MG63 (cell line): ENCODE measurements around the gene SELENOM. TPM values are rescaled to one million over a fixed set of nuclear protein-coding genes. Genes with fewer than 3 reads are reported as not detected.

Experiments
- DNase-seq: peaks from one replicate; pipeline ENCODE4 v3.0.0-alpha.2; 2020
- H3K27me3 ChIP-seq: fragments of 250-450 bp; sonication (Bioruptor Pico); 2 replicates; pipeline ENCODE4 v1.5.1; 2020; ENCODE audit warnings: mild to moderate bottlenecking, moderate library complexity
- H3K36me3 ChIP-seq: fragments of 250-450 bp; sonication (Bioruptor Pico); 2 replicates; pipeline ENCODE4 v1.5.1; 2020; ENCODE audit warnings: mild to moderate bottlenecking, moderate library complexity
- H3K4me3 ChIP-seq: fragments of 250-450 bp; sonication (Bioruptor Pico); 2 replicates; pipeline ENCODE4 v1.5.1; 2020; ENCODE audit warnings: mild to moderate bottlenecking, moderate library complexity
- H3K9me3 ChIP-seq: fragments of 250-450 bp; sonication (Bioruptor Pico); 2 replicates; pipeline ENCODE4 v1.5.1; 2020; ENCODE audit warnings: mild to moderate bottlenecking, moderate library complexity
- total RNA-seq: library from RNA; depleted of rRNA; stranded (reverse); fragments of >200 nt; shearing (Covaris generic); gene quantifications from 2 replicates; pipeline ENCODE4 v1.2.3, GENCODE V29; 2014; ENCODE audit warnings: low replicate concordance

Gene SELENOM
- total RNA-seq, 1 experiment from 2014 or later, result 98.8 TPM

DNA sequence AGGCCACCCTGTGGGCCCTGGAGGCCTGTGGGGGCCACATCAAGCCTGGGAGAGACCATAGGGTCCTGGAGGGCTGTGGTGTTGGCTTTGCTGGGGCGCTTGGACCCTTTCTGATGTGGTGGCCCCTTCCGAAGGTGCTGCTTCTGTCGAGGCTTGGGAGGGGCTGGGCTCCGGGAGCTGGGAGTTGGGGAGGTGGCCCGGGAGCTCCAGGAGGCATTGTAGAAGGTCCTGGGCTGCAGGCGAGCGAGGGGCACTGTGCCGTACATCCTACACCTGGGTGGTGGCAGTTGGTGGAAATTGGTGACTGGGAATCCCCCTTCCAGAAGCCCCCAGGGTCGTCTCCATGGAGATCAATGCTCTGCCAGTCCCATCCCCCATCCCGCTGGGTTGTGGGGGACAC lies 30.4 kb upstream of the SELENOM start:
- Histone ChIP-seq H3K4me3 (no peak overlapping the region), H3K36me3 (no peaks in the 10 kb centered on the region), H3K27me3 (no peaks in the 10 kb centered on the region), H3K9me3 (no peaks in the 10 kb centered on the region)
- no peak for DNase-seq

DNA sequence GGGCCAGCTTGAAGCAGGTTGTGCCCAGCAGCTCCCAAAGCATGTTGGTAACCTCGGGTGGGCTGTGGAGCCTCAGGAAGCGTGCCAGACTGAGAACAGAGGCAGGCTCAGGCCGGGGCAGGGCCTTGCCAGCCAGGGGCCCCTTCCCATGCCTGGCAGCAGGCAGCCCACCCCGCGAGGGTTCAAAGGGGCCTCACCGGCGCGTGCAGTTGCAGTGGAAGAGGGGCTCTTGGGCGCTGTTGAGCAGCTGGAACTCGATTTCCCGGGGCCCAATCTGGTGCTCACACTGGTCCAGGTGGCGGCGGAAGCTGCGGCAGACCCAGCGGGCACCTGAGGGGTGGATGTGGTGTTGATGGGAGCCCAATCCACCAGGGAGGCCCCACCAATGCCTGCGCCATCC lies 29.3 kb upstream of the SELENOM start:
- Histone ChIP-seq H3K27me3 (no peaks in the 10 kb centered on the region), H3K36me3 (no peaks in the 10 kb centered on the region), H3K9me3 (no peaks in the 10 kb centered on the region), H3K4me3 (no peak overlapping the region)
- no peak for DNase-seq

DNA sequence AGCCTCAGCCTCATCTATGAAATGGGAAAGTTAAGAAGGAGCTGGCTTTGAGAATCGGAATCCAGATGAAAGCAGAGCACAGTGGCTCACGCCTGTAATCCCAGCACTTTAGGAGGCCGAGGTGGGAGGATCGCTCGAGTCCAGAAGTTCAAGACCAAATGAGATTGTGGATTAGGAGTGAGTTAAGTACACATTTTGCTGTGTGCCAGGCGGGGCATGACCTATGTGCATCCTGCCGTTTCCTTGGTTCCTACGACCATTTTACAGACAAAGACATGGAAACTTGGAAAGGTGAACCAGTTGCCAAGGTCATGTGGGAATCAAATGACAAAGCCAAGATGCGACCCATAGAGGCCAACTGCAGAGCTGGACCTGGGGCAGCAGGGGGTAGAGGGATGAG lies 28.8 kb upstream of the SELENOM start:
- no peak for DNase-seq
- Histone ChIP-seq H3K9me3 (no peaks in the 10 kb centered on the region), H3K4me3 (no peak overlapping the region), H3K27me3 (no peaks in the 10 kb centered on the region), H3K36me3 (no peaks in the 10 kb centered on the region)

DNA sequence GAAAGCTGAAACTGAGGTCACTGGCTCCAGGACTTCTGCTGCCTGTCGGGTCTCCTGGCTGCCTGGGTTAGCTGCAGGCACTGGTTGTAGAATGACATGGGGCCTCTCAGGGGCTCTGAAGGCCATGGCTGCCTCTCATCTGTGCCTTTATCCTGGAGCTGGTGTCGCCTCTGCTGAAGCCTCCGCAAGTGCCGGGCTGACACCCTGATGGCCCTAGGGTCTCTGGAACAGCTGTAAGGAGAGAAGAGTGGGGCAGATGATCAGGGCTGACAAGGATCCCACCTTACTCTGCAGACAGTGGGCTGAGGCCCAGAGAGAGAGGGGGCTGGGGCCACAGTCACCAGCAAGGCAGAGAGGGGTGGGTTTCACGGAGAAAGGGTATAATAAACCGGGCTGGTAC lies 28.3 kb upstream of the SELENOM start:
- Histone ChIP-seq H3K9me3 (no peaks in the 10 kb centered on the region), H3K4me3 (no peak overlapping the region), H3K36me3 (no peaks in the 10 kb centered on the region), H3K27me3 (no peaks in the 10 kb centered on the region)
- DNase-seq, result no peak

DNA sequence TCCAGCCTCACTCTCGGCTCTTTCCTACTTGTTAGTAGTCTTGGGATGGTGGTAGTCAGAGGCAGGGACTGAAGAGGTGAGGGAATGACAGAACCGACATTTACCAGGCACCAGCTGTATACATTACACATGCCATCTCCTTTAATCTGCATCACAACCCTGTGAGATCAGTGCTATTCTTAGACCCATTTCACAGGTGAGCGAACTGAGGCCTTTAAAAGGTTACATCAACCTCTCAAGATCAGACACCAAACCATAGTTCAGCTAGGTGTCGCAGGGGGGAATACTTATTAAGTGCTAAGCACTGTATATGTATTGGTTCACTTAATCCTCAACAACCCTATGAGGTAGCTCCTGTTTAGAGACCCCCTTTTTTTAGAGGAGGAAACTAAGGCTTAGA lies 27.3 kb upstream of the SELENOM start:
- no peaks in the 10 kb centered on the region for H3K9me3 ChIP-seq
- H3K36me3 ChIP-seq, result no peaks in the 10 kb centered on the region
- no peak for DNase-seq
- H3K27me3 ChIP-seq, result no peaks in the 10 kb centered on the region
- H3K4me3 ChIP-seq, result no peak overlapping the region

DNA sequence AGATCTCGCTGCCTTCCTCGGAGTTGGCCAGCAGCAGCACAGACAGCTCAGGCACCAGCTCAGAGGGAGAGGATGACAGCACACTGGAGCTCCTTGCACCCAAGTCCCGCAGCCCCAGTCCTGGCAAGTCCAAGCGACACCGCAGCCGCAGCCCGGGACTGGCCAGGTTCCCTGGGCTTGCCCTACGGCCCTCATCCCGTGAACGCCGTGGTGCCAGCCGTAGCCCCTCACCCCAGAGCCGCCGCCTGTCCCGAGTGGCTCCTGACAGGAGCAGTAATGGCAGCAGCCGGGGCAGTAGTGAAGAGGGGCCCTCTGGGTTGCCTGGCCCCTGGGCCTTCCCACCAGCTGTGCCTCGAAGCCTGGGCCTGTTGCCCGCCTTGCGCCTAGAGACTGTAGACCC lies 26.5 kb upstream of the SELENOM start:
- Histone ChIP-seq H3K27me3 (no peaks in the 10 kb centered on the region), H3K36me3 (no peaks in the 10 kb centered on the region), H3K4me3 (no peak overlapping the region), H3K9me3 (no peaks in the 10 kb centered on the region)
- DNase-seq, result no peak

DNA sequence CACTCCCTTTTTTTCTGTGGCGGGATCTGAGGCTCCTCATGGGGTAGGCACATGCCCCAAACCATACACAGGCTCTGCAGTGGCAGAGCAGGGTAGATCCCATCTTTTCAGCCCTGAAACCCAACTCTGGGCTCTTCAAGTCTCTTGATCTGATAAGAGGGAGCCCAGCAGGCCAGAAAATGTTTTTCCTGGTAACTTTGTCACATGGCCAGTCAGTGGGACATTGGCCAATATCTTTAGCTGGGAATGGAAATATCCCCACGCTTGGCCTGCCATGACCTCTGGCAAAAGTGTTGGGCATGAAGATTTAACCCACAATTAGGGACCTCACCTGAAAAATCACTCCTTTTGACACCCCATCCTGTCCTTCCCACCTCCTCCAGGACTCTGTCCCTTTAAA lies 23.5 kb upstream of the SELENOM start:
- H3K4me3 ChIP-seq, result no peak overlapping the region
- H3K9me3 ChIP-seq, result no peaks in the 10 kb centered on the region
- H3K27me3 ChIP-seq, result no peaks in the 10 kb centered on the region
- no peak for DNase-seq
- H3K36me3 ChIP-seq, result no peaks in the 10 kb centered on the region

DNA sequence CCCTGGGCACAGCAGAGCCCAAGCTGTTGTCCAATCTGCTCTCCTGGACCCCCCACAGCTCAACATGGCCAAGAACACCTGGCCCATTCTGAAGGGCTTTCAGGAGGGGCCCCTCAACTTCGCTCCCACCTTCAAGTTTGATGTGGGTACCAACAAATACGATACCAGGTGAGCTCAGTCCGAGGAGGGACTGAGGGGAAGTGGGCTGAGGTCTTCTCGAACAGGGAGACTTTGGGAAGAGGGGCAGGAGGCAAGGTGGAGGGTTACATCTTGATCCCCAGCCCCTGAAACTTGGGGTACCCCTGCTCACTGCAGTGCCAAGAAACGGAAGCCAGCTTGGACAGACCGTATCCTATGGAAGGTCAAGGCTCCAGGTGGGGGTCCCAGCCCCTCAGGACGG lies 20.8 kb upstream of the SELENOM start:
- no peak overlapping the region for H3K4me3 ChIP-seq
- H3K9me3 ChIP-seq, result no peaks in the 10 kb centered on the region
- DNase-seq, result no peak
- H3K36me3 ChIP-seq, result no peaks in the 10 kb centered on the region
- no peaks in the 10 kb centered on the region; the same call in 1 of the 2 replicates for H3K27me3 ChIP-seq

DNA sequence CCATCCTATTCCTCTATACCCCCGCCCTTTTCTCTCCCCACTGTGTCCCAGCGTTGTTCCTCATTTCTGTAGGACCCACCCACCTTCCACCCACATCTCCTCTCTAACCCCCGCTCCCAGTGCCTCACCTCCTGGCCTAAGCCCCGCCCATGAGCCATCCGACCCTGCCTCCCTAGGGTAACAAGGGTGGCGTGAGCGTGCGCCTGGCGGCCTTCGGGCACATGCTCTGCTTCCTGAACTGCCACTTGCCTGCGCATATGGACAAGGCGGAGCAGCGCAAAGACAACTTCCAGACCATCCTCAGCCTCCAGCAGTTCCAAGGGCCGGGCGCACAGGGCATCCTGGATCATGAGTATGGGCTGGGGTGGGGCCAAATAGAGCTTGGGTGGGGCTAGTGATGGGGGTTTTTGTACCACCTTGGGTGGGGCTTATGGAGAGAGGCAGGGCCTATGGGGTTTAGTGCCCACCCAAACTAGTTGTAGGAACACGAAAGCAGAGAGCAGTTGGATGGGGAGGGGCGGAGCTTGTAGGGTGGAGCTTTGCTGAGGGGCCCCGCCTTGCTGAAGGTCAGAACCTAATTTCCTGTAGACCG lies 19.9 kb upstream of the SELENOM start:
- Histone ChIP-seq H3K27me3 (no peaks in the 10 kb centered on the region; the same call in 1 of the 2 replicates), H3K9me3 (no peaks in the 10 kb centered on the region), H3K4me3 (no peak overlapping the region), H3K36me3 (no peaks in the 10 kb centered on the region)
- no peak for DNase-seq

DNA sequence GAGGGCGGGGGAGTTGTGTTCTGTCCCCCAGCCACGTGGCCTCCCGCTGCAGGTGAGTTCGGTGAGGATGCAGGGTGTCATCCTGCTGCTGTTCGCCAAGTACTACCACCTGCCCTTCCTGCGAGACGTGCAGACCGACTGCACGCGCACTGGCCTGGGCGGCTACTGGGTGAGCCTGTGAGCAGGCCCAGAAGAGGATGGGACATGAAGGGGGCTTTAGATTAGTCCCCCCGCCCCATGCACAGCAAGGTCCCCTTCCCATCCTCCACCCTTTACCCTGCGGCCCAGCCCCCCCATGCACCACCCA lies 19.5 kb upstream of the SELENOM start:
- Histone ChIP-seq H3K4me3 (no peak overlapping the region), H3K9me3 (no peaks in the 10 kb centered on the region), H3K36me3 (no peaks in the 10 kb centered on the region), H3K27me3 (no peaks in the 10 kb centered on the region; the same call in 1 of the 2 replicates)
- DNase-seq, result no peak

DNA sequence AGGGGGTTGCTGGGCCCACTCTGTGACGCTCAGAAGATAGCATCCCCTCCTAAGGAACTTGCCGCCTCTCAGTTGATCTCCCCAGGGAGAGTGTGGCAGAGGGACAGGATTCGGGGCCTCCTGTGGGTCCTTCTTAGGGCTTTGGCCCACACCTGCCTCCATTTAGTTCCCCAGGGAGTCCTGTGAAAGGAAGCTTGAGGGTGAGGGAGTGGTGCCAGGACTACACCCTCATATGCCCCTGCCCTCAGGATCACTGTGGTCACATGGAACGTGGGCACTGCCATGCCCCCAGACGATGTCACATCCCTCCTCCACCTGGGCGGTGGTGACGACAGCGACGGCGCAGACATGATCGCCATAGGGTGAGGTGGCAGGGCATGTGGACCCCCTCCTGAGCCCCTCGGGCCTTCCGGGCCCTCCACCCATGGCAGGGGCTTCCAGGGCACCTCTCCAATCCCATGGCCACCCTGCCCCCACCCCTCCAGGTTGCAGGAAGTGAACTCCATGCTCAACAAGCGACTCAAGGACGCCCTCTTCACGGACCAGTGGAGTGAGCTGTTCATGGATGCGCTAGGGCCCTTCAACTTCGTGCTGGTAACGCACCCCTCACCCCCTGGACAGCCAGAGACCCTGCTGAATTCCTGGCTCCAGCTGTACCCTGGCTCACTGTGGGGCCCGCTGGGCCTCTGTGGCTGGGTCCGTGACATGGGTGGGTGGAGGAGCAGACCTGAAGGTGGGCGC lies 18.9 kb upstream of the SELENOM start:
- H3K4me3 ChIP-seq, result no peak overlapping the region
- H3K36me3 ChIP-seq, result no peaks in the 10 kb centered on the region
- no peaks in the 10 kb centered on the region; the same call in 1 of the 2 replicates for H3K27me3 ChIP-seq
- no peaks in the 10 kb centered on the region for H3K9me3 ChIP-seq
- no peak for DNase-seq

DNA sequence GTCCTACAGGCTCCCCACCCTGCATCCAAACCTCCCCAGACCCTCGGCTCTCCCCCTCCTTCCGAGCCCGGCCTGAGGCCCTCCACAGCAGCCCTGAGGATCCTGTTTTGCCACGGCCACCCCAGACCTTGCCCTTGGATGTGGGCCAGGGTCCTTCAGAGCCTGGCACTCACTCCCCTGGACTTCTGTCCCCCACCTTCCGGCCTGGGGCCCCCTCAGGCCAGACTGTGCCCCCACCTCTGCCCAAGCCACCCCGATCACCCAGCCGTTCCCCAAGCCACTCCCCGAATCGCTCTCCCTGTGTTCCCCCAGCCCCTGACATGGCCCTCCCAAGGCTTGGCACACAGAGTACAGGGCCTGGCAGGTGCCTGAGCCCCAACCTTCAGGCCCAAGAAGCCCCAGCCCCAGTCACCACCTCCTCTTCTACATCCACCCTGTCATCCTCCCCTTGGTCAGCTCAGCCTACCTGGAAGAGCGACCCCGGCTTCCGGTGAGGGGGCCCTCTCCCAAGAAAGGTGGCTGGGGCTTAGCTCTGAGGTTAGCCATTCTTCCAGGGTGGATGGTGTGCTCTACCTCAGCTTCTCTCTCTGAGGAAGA lies 18.3 kb upstream of the SELENOM start:
- DNase-seq, result no peak
- Histone ChIP-seq H3K27me3 (no peaks in the 10 kb centered on the region; the same call in 1 of the 2 replicates), H3K4me3 (no peak overlapping the region), H3K9me3 (no peaks in the 10 kb centered on the region), H3K36me3 (no peaks in the 10 kb centered on the region)

DNA sequence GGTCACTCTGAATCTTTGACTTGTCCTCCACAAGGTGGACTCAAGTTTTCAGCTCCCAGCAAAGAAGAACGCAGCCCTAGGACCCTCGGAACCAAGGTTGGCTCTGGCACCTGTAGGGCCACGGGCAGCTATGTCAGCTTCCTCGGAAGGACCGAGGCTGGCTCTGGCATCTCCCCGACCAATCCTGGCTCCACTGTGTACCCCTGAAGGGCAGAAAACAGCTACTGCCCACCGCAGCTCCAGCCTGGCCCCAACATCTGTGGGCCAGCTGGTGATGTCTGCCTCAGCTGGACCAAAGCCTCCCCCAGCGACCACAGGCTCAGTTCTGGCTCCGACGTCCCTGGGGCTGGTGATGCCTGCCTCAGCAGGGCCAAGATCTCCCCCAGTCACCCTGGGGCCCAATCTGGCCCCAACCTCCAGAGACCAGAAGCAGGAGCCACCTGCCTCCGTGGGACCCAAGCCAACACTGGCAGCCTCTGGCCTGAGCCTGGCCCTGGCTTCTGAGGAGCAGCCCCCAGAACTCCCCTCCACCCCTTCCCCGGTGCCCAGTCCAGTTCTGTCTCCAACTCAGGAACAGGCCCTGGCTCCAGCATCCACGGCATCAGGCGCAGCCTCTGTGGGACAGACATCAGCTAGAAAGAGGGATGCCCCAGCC lies 17.6 kb upstream of the SELENOM start:
- no peak for DNase-seq
- no peaks in the 10 kb centered on the region for H3K9me3 ChIP-seq
- H3K4me3 ChIP-seq, result no peak overlapping the region
- H3K36me3 ChIP-seq, result no peaks in the 10 kb centered on the region
- H3K27me3 ChIP-seq, result no peaks in the 10 kb centered on the region; the same call in 1 of the 2 replicates

DNA sequence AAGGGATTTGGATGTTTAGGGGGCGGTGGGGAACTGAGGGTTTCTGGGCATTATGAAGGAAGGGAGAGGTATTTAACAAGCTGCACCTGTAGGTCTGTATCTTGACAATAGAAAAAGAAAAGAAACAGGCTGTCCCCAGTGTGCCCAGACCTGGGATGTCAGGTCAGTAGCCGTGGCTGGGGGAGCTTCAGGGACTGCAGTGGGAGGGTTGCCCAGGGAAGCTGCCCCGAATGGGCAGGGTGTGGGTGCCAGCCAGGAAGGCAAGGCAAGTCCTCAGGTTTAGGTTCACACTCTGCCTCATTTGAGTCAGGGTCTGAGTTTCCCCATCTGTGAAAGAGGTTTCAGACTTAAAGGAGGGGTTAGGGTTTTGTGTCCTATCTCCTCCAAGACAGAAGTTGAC lies 16.9 kb upstream of the SELENOM start:
- Histone ChIP-seq H3K36me3 (no peaks in the 10 kb centered on the region), H3K9me3 (no peaks in the 10 kb centered on the region), H3K27me3 (no peaks in the 10 kb centered on the region; the same call in 1 of the 2 replicates), H3K4me3 (no peak overlapping the region)
- DNase-seq, result no peak

DNA sequence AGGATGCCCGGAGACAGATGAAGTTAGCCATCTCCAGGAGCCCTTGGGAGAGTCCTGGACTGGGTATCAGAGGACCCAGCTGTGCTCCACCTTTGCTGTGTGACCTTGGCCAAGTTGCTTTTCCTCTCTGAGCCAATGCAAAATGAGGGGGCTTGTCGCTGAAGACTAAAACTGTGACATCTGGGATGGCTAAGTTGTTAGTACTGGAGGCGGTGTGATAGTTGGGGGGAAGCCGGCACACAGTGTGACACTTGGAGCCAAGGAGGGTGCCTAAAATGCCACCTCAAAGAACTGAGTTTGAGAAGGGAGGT lies 15.9 kb upstream of the SELENOM start:
- no peaks in the 10 kb centered on the region; the same call in 1 of the 2 replicates for H3K27me3 ChIP-seq

DNA sequence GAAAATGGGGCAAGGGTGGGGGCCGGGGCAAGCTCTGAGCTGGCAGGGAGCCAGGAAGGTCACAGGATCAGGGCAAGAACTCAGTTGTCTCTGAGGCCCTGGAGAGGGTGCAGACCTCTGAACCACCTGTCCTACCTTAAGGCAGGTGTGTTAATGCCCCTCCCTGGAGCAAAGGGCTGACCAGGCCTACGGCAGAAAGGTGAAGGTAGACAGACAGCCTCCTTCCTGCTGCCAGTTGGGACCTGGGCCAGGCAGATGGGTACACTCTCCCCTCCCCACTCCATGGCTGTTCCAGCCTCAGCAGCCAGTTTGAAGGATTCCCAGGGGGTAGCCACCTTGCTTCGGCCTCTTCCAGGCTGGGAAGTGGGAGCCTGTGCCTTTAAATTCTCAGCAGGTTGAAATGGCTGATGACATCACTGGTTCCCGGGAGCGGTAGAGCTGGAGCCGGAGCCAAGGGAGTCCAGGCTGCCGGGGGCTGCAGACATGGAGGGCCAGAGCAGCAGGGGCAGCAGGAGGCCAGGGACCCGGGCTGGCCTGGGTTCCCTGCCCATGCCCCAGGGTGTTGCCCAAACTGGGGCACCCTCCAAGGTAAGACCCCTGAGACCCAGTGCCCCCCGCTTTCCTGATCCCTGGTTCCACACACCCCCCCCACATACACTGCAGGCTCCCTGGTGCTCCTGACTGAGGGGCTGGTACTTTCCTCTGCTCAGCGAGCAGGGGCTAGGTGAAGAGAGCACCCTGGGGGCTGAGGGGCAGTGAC lies 15.3 kb upstream of the SELENOM start, which contains the start of gene INPP5J:
Gene INPP5J (plus strand): TSS at position 435 of the 760 bp plus-strand sequence. CDS start 49 bp downstream, at position 484.
- DNase-seq, result no peak
- no peaks in the 10 kb centered on the region for H3K36me3 ChIP-seq
- no peaks in the 10 kb centered on the region; the same call in 1 of the 2 replicates for H3K27me3 ChIP-seq
- H3K9me3 ChIP-seq, result no peaks in the 10 kb centered on the region
- H3K4me3 ChIP-seq, result no peak within 1 kb of the TSS

More for the DNA sequence above, 15.9 kb upstream of the SELENOM start:
- Histone ChIP-seq H3K4me3 (no peak overlapping the region), H3K36me3 (no peaks in the 10 kb centered on the region), H3K9me3 (no peaks in the 10 kb centered on the region)
- DNase-seq, result no peak

DNA sequence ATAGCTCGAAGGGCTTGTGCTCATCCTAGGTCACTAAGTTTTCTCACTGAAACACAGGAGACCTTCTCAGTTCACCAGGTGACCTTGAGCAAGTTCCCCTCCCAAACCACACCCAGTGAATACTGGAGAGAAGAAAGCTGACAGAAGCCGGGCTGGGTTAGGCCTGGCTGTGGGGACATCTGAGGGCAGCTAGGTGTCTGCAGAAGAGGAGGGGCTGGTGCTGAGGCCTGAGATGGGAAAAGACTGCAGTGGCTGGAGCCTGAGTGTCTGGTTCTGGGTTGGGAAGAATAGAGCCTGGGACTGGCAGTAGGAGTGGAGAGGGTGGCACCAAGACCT lies 14.8 kb upstream of the SELENOM start:
- no peak for DNase-seq
- Histone ChIP-seq H3K27me3 (no peaks in the 10 kb centered on the region; the same call in 1 of the 2 replicates), H3K4me3 (no peak overlapping the region), H3K9me3 (no peaks in the 10 kb centered on the region), H3K36me3 (no peaks in the 10 kb centered on the region)
